ENCODE measurements around the gene KCNA1.

KCNA1 gene

DNA sequence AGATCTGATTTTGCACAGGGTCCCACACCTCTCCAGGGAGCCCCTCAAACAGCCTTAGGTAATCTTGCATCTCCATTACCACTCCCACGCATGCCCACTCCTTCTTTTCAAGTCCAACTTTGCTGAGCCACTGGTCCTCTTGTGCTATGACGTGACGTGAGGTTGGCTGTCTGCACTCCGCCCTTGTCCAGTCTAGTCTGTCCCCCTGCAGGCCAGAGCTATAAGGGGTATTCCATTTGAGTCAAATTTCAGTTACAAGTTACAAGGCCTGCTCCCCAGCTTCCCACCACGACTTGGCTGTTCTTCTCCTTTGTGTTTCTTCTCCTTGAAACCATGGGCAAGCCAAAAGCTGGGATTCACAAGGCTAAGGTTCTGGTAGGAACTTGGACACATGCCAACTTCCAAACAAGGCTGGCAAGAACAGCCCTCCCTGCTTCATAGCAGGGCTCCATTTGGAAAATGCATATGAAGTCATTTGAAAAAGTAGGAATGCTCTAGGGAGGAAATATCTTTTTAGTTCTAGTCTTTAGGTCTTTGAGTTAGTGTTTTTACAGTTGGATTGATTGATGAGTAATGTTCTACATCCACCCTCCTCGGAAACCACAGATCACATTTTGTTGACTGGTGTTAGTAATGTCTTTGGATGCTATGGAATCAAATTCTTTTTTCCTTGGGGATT lies 49.1 kb downstream of the KCNA1 start:
- DNase-seq, result no peak

DNA sequence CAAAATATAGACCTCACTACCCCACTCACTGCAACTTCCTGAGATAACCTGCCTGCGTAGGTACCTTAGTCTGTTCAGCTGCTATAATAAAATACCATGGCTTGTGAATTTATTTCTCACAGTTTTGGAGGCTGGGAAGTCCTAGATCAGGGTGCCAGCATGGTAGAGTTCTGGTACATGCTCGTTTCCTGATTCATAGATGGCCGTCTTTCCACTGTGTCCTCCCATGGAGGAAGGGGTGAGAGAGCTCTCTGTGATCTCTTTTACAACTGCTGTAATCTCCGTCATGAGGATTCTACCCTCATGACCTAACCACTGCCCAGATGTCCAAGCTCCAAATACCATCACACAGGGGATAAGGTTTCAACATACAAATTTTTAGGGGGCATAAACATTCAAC lies 49.7 kb downstream of the KCNA1 start:
- DNase-seq, result no peak

DNA sequence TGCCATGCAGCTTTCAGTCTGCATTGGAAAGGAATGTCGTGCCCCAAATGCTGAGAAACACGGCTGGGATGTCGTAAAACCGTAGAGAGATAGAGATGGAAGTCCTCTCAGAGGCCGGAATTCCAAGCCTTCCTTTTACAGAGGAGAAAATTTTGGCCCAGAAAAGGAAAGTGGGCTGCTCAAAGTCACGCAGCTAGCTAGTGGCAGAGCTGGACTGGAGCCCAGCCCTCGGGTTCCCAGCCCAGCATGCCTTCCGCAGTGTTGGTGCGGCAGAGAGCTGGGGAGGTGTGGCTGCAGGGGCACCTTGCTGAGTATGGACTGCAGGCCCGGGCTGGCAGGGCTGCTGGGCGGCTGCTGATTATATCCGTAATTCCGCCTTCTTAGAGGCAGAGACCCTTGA lies 50.3 kb downstream of the KCNA1 start:
- DNase-seq, result no peak

DNA sequence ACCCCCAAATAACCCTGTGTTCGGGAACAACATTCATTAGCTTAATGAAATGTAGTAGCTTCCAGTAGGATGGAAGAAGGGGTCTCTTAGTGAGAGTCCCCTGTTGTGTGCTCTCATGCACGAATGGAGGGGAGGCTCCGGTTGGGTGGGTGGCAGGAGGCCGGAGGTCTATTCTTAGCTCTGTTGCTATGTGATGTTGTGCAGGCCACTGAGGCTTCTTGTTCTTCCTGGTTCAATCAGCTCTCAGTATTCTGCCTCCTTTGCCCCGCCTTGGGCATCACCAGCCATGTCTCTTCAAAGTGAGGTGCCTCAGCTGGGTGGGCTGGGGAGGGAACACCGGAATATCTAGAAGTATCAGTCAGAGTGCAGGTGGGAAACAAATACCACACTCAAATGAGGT lies 50.8 kb downstream of the KCNA1 start:
- DNase-seq, result peak in 3 of 56 donors; percentile 13 to 43 (median 22)

- DNase-seq, result no peak
These were observed 51.6 kb downstream of the KCNA1 start for GRCh38 chr12:4961311-4961710.

DNA sequence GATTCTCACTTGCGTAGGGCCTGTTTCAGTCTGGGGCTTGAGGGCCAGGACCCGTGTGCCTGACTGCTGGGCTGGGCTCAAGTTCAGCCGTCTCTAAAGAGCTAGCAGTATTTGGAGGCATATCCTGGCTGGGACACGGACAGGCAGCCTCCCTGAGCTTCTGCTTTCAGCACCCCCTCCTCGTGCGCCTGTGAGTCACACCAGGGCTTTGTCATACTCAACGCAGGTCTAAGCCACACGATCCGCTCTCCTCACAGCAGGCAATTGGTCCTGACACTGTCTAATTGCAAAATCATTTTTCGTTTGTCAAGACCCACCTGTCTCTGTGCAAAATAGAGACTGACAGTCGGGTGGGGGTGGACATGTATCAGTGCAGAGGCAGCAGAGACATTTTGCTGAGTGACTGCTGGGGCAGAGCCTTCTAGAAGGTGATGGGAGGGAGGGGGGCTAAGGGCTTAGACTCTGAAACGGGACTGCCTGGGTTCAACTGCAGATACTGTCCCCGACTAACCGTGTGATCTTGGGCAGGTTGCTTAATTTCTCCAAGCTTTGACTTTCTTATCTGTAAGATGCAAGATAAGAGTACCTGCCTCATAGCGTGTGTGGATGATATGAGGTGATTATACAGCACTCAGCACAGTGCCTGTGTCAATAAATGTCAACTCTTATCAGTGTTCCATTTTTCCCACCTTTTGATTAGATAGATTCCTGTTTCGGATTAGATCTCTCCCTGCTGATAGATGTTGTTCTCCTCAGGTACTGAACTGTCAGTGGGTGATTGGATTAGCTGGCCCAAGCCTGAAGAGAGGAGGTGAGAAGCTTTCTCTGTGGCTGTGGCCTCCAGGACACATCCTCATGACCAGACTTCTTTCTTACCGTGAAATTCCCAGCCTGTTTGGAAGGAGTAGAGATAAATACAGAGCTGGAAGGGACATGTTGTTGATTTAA lies 53.1 kb downstream of the KCNA1 start:
- peak in 23 of 56 donors; percentile 12 to 73 (median 38) for DNase-seq
